Neutrophil (primary cell): ENCODE data around the gene LSM3.

Experiments
- H3K27ac ChIP-seq: fragments of 200-600 bp; sonication (generic); 2 replicates; pipeline ENCODE4 v1.5.1; 2016; ENCODE audit warnings: mild to moderate bottlenecking, moderate library complexity
- H3K27me3 ChIP-seq: fragments of 200-600 bp; sonication (generic); 2 replicates; pipeline ENCODE4 v1.6.0; 2016; ENCODE audit warnings: mild to moderate bottlenecking
- H3K36me3 ChIP-seq: fragments of 200-600 bp; sonication (generic); 2 replicates; pipeline ENCODE4 v1.5.1; 2017
- H3K4me1 ChIP-seq, 2 experiments: fragments of 200-600 bp in 1 of 2; sonication (generic) in 1 of 2; 1 replicate in 1 of 2; 2 replicates in 1 of 2; pipeline versions ENCODE4 v1.5.1 to v1.6.1; 2013 to 2016; ENCODE audit warnings: low read depth in 1 of 2, low read length in 1 of 2, mild to moderate bottlenecking in 1 of 2, moderate library complexity in 1 of 2; ENCODE audit not compliant: control insufficient read depth in 1 of 2, insufficient read depth in 1 of 2
- H3K4me3 ChIP-seq, 2 experiments: fragments of 200-600 bp in 1 of 2; sonication (generic) in 1 of 2; 1 replicate in 1 of 2; 2 replicates in 1 of 2; pipeline ENCODE4 v1.5.1; 2013 to 2016; ENCODE audit warnings: low read depth in 1 of 2, low read length in 1 of 2, mild to moderate bottlenecking in 1 of 2, moderate library complexity in 1 of 2
- H3K9me3 ChIP-seq: fragments of 200-600 bp; sonication (generic); 2 replicates; pipeline ENCODE4 v1.5.1; 2016
- TF ChIP-seq, protein P1 (sequence below): fragments of 200-600 bp; sonication (generic); IDR thresholded peaks from 2 replicates; pipeline ENCODE4 v1.5.1; 2016; ENCODE audit warnings: antibody characterized with exemption

The LSM3 gene

GRCh38 chr3:14152233-14152962 is 26.2 kb upstream of the LSM3 start:
- TF ChIP-seq, protein P1, sequence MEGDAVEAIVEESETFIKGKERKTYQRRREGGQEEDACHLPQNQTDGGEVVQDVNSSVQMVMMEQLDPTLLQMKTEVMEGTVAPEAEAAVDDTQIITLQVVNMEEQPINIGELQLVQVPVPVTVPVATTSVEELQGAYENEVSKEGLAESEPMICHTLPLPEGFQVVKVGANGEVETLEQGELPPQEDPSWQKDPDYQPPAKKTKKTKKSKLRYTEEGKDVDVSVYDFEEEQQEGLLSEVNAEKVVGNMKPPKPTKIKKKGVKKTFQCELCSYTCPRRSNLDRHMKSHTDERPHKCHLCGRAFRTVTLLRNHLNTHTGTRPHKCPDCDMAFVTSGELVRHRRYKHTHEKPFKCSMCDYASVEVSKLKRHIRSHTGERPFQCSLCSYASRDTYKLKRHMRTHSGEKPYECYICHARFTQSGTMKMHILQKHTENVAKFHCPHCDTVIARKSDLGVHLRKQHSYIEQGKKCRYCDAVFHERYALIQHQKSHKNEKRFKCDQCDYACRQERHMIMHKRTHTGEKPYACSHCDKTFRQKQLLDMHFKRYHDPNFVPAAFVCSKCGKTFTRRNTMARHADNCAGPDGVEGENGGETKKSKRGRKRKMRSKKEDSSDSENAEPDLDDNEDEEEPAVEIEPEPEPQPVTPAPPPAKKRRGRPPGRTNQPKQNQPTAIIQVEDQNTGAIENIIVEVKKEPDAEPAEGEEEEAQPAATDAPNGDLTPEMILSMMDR, result no peak
- H3K9me3 ChIP-seq, result no peaks in the 10 kb centered on the region
- no peak overlapping the region for H3K4me3 ChIP-seq
- H3K27ac ChIP-seq, result no peak overlapping the region
- H3K4me1 ChIP-seq, result peaks cover 0 to 1% of the 10 kb centered on the region in 2 experiments
- no peaks in the 10 kb centered on the region for H3K27me3 ChIP-seq
- H3K36me3 ChIP-seq, result peaks cover 72% of the 10 kb centered on the region

GRCh38 chr3:14152963-14153355 is 25.7 kb upstream of the LSM3 start:
- no peak overlapping the region for H3K4me3 ChIP-seq
- no peaks in the 10 kb centered on the region for H3K4me1 ChIP-seq
- TF ChIP-seq, protein P1, result no peak
- H3K27me3 ChIP-seq, result no peaks in the 10 kb centered on the region
- no peak overlapping the region for H3K27ac ChIP-seq
- peaks cover 72% of the 10 kb centered on the region for H3K36me3 ChIP-seq
- no peaks in the 10 kb centered on the region for H3K9me3 ChIP-seq

GRCh38 chr3:14153663-14154062 is 25.0 kb upstream of the LSM3 start:
- Histone ChIP-seq H3K27ac (no peak overlapping the region), H3K36me3 (peaks cover 72% of the 10 kb centered on the region), H3K4me3 (no peak overlapping the region), H3K4me1 (no peaks in the 10 kb centered on the region), H3K9me3 (no peaks in the 10 kb centered on the region), H3K27me3 (no peaks in the 10 kb centered on the region)
- TF ChIP-seq, protein P1, result no peak

GRCh38 chr3:14154276-14154675 is 24.3 kb upstream of the LSM3 start:
- H3K27ac ChIP-seq, result no peak overlapping the region
- H3K4me1 ChIP-seq, result no peaks in the 10 kb centered on the region
- no peaks in the 10 kb centered on the region for H3K27me3 ChIP-seq
- peaks cover 74% of the 10 kb centered on the region for H3K36me3 ChIP-seq
- no peaks in the 10 kb centered on the region for H3K9me3 ChIP-seq
- TF ChIP-seq, protein P1, result no peak
- no peak overlapping the region for H3K4me3 ChIP-seq

- Histone ChIP-seq H3K4me3 (no peak overlapping the region), H3K9me3 (no peaks in the 10 kb centered on the region), H3K27me3 (no peaks in the 10 kb centered on the region), H3K27ac (peak overlapping the region; percentile 47), H3K4me1 (no peaks in the 10 kb centered on the region), H3K36me3 (peaks cover 77% of the 10 kb centered on the region)
- TF ChIP-seq, protein P1, result no peak
Measured at GRCh38 chr3:14154895-14155440, 23.6 kb upstream of the LSM3 start.
